Measurements from ENCODE around the gene TRAF6.
"Not testable (repeated sequence)": the region's sequence is repeated elsewhere in the genome, so short reads cannot be mapped to it uniquely, and the experiment has no call there.

DNA sequence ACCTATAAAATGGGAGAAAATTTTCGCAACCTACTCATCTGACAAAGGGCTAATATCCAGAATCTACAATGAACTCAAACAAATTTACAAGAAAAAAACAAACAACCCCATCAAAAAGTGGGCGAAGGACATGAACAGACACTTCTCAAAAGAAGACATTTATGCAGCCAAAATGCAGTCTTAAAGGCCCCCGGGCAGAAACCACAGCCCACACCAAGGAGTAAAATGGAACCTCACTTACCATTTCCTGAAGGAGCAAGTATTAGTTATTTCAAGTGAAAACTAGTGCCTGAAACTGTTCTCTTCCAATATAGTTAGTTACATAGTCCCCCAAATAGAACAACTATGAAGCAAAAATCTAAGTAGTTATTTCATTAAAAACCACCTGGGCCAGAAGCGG is 27.0 kb downstream of the TRAF6 start:
- TF ChIP-seq, protein P1, sequence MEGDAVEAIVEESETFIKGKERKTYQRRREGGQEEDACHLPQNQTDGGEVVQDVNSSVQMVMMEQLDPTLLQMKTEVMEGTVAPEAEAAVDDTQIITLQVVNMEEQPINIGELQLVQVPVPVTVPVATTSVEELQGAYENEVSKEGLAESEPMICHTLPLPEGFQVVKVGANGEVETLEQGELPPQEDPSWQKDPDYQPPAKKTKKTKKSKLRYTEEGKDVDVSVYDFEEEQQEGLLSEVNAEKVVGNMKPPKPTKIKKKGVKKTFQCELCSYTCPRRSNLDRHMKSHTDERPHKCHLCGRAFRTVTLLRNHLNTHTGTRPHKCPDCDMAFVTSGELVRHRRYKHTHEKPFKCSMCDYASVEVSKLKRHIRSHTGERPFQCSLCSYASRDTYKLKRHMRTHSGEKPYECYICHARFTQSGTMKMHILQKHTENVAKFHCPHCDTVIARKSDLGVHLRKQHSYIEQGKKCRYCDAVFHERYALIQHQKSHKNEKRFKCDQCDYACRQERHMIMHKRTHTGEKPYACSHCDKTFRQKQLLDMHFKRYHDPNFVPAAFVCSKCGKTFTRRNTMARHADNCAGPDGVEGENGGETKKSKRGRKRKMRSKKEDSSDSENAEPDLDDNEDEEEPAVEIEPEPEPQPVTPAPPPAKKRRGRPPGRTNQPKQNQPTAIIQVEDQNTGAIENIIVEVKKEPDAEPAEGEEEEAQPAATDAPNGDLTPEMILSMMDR (conservative IDR thresholded peaks at IDR 0.05; ENCODE audit: low read depth in 2 of 2): not testable (repeated sequence)
- TF ChIP-seq EZH2phosphoT487 (IDR thresholded peaks at IDR 0.05; ENCODE audit: unreplicated experiment); POLR2AphosphoS5 (IDR thresholded peaks at IDR 0.05; ENCODE audit: low read depth); EZH2 (IDR thresholded peaks at IDR 0.05; ENCODE audit: low read depth, unreplicated experiment); JUNB (IDR thresholded peaks at IDR 0.05; ENCODE audit: unreplicated experiment); CREB1 (CRISPR knock-in tag; IDR thresholded peaks at IDR 0.05; ENCODE audit: low read depth): not testable (repeated sequence)

Data from GM23338 (cell line).